Erythroblast (primary cell): ENCODE results near the gene MAGI1.
A peak's percentile ranks its signal among the peaks of the same experiment; 100 is the strongest.

Source experiments
- DNase-seq, 2 experiments: peaks; one replicate each; lab custom pipeline; 2025; lab: John Stamatoyannopoulos, UW
- GATA1 ChIP-seq: IDR thresholded peaks from 2 replicates; pipeline ENCODE4 v1.6.1; 2011; ENCODE audit warnings: low read depth, mild to moderate bottlenecking, control low read depth, low read length, moderate library complexity
- POLR2A ChIP-seq: IDR thresholded peaks from 2 replicates; pipeline ENCODE4 v1.6.1; 2011; ENCODE audit warnings: mild to moderate bottlenecking, low read length

Gene MAGI1

GRCh38 chr3:65596029-65596300 is 442.8 kb downstream of the MAGI1 start:
- no peak for DNase-seq
- no peak for TF ChIP-seq GATA1
- TF ChIP-seq POLR2A = no peak

- no peak for TF ChIP-seq GATA1
- TF ChIP-seq POLR2A = no peak
- no peak for DNase-seq
Observed at GRCh38 chr3:65595222-65596028, 443.3 kb downstream of the MAGI1 start.

DNA sequence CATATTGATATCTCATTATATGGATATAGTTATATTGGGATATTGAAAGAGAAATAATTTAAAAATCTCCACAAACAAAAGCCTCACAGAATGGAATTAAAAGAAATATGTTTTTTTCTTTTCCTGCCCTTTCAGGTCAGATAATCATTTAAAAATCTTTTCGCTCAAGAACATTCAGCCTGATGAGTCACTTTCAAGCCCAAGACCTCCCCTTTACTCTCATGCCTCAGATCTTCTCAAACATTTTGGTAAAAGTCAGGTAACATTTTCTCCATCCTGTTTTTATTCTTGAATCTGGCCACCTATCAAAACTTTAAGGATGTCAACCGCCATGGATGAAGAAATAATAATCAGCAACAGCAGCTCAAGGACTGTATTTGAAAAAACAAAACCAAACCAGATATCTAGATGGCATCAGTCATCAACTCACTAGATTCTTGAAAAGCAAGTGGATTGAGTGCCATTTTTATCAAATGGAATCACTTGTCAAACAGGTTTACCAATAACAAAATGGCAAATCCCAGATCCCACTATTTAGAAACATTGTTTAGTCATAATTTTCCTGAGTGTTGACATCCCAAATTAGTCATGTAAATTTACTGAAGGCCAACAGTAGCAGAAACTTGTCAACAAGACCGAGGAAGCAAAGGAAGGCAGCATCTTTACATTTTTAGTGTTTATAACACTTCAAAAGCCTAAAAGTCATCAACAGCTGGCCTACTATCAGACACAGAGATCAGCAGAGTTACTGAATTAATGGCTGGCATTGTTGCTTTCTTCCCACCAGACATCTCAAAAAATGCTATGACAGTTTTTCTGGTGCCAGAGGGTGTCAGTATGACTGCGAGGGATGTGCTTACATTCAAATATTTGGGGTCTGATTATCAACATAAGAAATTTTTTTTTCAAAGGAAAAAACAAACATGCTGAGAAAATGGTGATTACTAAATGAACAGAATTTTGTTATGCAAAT is 444.7 kb downstream of the MAGI1 start:
- no peak for DNase-seq
- TF ChIP-seq GATA1 = no peak

GRCh38 chr3:65591313-65591712 is 447.4 kb downstream of the MAGI1 start:
- no peak for DNase-seq
- TF ChIP-seq GATA1 (no peak), POLR2A (no peak)

- DNase-seq = no peak
- no peak for TF ChIP-seq POLR2A
- TF ChIP-seq GATA1 = no peak
Observed at GRCh38 chr3:65588884-65589283, 449.8 kb downstream of the MAGI1 start.

GRCh38 chr3:65587650-65588439 is 450.9 kb downstream of the MAGI1 start:
- peak; percentile 26 to 29 for DNase-seq
- TF ChIP-seq GATA1 (no peak), POLR2A (no peak)

DNA sequence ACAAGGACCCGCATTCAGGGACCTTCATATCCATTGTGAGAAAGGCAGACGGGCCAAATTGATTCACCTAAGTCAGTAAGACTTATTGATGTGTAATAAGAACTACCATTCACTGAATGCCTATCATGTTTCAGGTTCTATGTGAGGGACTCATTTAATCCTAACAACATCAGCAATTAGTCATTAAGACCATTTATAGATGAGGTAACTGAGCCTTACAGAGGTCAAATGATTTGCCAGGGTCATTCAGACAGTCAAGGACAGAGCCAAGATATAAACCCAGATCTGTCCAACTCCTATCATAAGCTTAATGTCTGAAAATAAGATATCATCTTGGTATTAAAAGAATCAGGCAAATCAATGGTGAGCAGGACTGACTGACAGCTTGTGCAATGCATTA is 453.8 kb downstream of the MAGI1 start:
- TF ChIP-seq GATA1 (no peak), POLR2A (no peak)
- DNase-seq = no peak

DNA sequence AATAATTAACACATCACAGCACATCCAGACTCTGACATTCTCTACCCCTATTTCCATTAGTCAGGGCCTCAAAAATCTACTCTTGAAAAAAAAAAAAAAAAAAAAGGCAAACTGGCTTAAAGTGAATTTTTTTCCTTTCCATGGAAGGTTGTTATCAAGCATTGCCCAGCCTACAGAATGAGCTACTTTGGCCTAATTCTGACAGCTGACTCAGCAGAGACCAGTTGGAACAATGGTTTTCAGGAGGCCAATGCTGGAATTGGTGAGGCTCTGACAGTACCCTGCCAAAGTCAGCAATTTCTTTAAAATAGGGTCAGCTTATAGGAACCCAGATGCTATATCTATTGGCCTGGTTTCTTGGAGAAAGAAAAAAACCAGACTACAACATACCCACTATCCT is 454.7 kb downstream of the MAGI1 start:
- peak in 1 of 2 experiments; percentile 5 for DNase-seq
- TF ChIP-seq GATA1 (no peak), POLR2A (no peak)

DNA sequence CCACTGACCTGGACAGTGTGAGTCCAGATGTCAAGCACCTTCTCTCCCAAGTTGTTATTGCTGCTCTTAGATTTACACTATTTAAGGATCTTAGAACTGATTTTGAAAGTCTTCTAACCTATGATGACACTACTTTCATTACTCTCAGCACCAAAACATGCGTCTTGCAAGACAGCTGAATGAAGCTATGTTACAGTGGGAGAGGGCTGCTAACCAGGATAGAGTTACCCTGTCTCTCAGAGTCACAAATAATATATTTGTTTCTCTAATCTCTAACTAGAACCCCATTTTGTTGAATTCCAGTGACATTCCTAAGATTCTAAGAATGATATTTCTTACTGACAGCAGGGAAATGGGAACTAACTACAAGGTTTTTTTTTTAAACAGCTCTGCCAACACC is 455.5 kb downstream of the MAGI1 start:
- DNase-seq = no peak
- TF ChIP-seq GATA1 = no peak
- no peak for TF ChIP-seq POLR2A

DNA sequence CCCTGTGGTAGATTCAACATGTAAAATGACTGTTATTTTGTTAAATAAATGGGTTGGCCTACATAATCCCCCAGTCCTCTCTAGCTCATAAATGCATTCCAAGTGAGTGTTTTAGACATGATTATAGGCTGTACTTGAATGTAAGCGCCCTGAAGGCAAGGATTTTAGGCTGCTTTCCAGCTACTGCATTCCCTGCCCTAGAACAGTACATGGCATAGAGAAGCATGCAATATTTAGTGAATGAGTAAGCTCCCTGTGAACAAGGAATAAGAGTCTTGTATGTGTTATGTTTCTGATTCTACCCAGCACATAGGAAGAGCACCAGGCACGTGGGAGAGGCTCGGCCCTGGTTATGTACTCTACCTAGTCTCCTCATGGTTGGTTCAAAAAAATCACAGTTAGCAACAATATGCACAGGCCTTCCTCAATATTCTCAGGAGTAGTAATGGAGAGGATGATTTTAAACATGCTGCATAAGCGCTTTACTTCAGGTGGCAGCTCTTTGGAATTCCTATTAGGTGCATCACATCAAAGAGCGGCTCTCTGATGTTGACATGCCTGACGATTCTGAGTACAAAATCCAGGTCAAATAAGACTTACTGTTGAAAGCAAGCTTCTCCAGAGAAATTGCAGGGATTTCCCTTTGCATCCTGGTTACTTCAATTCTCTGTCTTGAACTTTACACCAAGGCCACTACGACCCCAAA is 456.6 kb downstream of the MAGI1 start:
- no peak for DNase-seq

GRCh38 chr3:65581313-65581712 is 457.4 kb downstream of the MAGI1 start:
- no peak for DNase-seq
- TF ChIP-seq POLR2A (no peak), GATA1 (no peak)

More for the DNA sequence above, 456.6 kb downstream of the MAGI1 start:
- TF ChIP-seq POLR2A (no peak), GATA1 (no peak)

DNA sequence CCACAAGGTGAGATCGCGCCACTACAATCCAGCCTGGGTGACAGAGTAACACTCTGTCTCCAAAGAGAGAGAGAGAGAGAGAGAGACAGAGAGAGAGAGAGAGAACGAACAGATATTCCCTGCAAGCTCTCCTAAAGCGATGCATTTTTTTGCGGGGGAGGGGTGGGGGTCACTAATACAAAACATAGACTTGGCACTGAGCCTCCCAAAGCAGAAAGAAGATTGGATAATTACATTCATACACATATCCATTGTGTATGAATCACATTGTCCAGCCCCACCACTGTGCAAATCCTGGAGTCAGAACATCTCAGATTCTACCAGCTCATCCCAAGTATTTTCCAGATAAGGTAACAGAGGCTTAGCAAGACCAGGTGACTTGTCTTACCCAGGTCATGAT is 459.9 kb downstream of the MAGI1 start:
- TF ChIP-seq POLR2A = no peak
- TF ChIP-seq GATA1 = no peak
- DNase-seq = no peak

- TF ChIP-seq GATA1 = no peak
- no peak for TF ChIP-seq POLR2A
- DNase-seq = no peak
Observed at GRCh38 chr3:65577843-65578430, 460.8 kb downstream of the MAGI1 start.
